Hematopoietic multipotent progenitor cell treated with erythropoietin and hydrocortisone succinate and interleukin-3 and kit ligand, for 8 days (in vitro differentiated cells): ENCODE results near the gene PLEKHA1.
A peak's percentile ranks its signal among the peaks of the same experiment; 100 is the strongest.

Source experiments
- DNase-seq: peaks from one replicate; pipeline ENCODE4 v3.0.0-alpha.2; 2015

Gene PLEKHA1

GRCh38 chr10:122424059-122424458 lies 49.6 kb downstream of the PLEKHA1 start:
- DNase-seq: no peak

- no peak for DNase-seq
Observed at GRCh38 chr10:122426829-122427228, 52.3 kb downstream of the PLEKHA1 start.

DNA sequence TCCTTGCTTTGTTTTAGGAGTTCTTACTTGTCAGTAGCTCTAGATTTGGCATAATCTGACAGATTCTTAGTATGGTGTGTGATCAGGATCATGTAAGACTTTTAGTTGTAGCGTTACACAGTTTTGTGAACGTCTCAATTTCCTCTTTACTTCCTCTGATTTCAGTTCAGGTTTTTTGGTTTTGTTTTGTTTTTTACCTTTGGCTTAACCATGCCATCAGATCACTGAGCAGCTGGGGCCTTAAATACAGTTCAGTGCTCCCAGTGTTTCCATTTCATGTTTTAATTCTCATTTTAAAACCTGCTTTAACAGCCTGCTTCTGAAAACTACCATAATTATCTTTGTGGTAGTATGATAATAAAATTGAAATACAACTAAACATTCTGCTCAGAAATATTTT lies 52.8 kb downstream of the PLEKHA1 start:
- no peak for DNase-seq

- DNase-seq: peak; percentile 57
Observed at GRCh38 chr10:122435212-122435827, 60.8 kb downstream of the PLEKHA1 start.

GRCh38 chr10:122441961-122442360 lies 67.5 kb downstream of the PLEKHA1 start:
- DNase-seq: no peak

- DNase-seq: no peak
Observed at GRCh38 chr10:122445469-122445868, 71.0 kb downstream of the PLEKHA1 start.

DNA sequence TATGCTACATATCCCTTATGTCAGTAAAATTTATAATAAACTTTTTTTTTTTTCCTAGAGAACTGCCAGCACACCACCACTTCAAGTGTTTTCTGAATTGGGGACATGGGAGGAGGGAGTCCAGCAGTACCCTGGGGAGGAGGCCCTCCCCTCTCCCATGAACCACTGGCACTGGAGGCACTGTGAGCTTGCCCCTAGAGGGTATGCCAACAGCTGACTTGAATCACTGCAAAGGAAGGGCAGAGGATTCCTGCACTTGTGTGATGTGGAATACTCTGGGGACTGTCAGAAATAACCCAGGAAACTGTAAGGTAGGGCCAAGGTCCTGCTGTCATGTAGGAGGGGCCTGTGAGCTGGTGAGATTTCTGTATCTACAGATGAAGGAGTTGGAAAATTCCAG lies 71.4 kb downstream of the PLEKHA1 start:
- DNase-seq: no peak

- no peak for DNase-seq
Observed at GRCh38 chr10:122446668-122447423, 72.3 kb downstream of the PLEKHA1 start.

DNA sequence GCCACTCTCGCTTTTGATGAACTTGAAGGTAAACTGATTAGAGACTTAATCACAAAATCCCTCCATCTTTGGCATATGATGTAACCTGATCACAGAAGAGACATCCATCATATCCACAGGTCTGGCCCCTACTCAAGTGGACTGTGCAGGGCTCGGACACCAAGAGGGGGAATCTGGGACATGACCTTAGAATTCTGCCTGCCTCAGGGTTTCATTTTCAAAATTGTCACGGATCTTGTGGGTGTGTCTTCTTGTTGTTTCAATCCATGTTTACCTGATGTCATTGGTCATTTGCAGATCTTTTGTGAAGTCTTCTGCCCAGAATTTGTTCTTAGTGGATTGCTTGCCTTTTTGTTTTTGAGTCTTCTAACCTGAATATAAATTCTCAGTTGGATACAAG lies 74.1 kb downstream of the PLEKHA1 start:
- no peak for DNase-seq

DNA sequence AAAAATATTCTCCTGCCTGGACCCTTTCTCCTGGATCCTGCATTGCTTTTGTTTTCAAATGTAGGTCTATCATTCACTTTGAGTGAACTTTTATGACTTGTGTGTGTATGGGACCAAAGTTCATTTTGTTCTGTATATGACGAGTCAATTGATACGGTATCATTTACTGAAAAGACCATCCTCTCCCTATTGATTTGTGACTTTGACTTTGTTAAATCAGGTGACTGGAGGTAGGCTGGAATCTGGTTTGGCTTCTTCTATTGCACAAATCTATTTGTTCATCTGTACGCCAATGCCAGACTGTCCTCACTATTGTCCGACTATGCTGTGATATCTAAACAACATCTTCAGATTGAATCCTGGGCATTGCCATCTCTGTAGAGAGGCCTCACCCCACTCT lies 74.6 kb downstream of the PLEKHA1 start:
- no peak for DNase-seq

DNA sequence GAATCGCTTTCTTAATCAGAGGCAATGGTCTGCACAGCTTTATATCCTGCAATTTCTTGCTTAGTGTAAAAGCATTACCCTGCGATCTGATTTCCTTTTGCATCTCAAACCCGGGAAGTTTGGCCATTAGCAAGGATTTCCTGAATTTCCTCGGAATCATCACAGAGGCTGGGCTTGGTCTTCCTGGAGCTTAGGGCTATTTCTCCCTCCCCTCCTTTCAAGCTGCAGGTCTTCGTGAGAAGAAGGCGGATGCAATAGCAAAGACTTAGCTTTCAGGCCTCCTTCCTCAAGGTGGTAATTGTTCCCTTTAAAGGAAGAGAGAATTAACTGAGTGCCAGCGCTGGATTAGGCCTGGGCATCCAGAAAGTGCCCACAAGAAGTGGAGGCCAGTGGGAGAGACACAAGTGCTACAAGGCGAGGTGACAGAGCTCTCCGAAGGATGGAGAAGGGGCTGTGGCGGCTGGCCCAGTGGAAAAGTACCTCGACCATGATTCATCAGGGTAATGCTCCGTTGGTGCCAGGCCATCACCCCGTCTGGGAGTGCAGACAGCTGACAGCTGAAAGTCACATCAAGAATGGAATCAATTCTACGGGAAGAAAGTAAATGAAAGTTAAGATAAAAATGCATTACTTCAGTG lies 76.0 kb downstream of the PLEKHA1 start:
- no peak for DNase-seq

GRCh38 chr10:122454071-122454470 lies 79.6 kb downstream of the PLEKHA1 start:
- DNase-seq: no peak

GRCh38 chr10:122454603-122455080 lies 80.1 kb downstream of the PLEKHA1 start, which contains the start of gene ARMS2:
TSS of gene ARMS2 (plus strand) at chr10:122454653. CDS start at chr10:122454728, 75 bp downstream.
- DNase-seq: no peak

DNA sequence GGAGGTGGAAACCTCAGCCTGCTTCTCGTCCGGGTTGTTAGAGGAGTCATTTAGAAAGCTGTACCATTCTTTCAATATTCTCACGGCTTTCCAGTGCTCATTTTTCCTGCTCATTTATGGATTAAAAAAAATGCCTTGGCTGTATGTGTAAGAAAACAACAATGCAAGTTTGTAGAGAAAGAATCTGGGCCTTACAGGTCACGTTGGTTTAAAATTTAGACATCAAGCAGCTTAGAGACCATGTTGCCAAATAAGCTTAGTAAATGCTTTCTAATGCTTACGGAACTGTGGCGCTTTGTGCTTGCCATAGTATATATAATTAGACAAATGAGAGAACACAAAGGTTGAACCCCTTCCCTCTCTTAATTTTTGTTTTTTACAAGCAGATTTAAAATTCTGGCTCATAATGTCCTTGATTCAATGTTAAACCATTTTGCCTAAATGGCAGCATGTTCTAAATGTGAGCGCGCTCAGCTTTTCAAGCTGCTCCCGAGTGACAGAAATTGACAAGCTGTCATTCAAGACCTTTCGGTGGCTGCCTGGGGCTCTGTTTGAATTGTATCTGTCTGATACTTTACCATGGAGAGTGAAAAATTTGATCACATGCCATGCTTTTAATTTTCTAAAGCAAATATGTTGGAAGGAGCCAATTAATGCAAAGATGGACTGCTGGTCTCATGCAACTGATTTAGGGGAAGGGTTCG lies 81.0 kb downstream of the PLEKHA1 start:
- DNase-seq: no peak

- DNase-seq: no peak
Observed at GRCh38 chr10:122457934-122458333, 83.4 kb downstream of the PLEKHA1 start.

DNA sequence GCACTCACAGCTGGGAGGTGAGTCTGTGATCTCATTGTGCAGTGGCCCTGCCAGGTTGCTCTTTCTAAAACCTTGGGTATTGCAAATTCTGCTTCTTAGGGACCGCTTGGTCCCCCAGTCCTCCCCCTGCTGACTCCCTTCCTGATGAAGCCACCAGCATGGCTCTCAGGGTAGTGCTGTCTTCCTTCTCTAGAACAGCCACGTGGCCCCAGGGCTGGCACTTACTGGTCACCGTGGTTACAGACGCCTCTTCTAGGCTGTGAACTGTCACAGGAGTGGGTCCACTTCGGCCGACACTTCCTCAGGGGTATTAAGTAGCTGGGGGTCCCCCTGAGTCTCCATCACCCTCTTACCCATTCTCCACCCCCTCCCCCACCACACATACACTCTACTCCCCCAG lies 84.2 kb downstream of the PLEKHA1 start:
- no peak for DNase-seq

GRCh38 chr10:122459561-122460273 lies 85.2 kb downstream of the PLEKHA1 start:
- DNase-seq: no peak

GRCh38 chr10:122460891-122461293 lies 86.4 kb downstream of the PLEKHA1 start:
- no peak for DNase-seq

DNA sequence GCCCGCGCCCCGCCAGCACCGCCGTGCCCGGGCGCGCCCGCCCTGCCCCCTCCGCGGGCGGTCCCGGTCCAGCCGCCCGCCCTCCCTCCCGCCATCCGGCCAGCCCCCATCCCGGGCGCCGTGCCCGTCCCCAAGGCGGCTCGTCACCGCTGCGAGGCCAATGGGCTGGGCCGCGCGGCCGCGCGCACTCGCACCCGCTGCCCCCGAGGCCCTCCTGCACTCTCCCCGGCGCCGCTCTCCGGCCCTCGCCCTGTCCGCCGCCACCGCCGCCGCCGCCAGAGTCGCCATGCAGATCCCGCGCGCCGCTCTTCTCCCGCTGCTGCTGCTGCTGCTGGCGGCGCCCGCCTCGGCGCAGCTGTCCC lies 86.8 kb downstream of the PLEKHA1 start, which contains the start of gene HTRA1:
Gene HTRA1 (plus strand): TSS at position 187 of the 362 bp plus-strand sequence. CDS start 100 bp downstream, at position 287.
- no peak for DNase-seq

DNA sequence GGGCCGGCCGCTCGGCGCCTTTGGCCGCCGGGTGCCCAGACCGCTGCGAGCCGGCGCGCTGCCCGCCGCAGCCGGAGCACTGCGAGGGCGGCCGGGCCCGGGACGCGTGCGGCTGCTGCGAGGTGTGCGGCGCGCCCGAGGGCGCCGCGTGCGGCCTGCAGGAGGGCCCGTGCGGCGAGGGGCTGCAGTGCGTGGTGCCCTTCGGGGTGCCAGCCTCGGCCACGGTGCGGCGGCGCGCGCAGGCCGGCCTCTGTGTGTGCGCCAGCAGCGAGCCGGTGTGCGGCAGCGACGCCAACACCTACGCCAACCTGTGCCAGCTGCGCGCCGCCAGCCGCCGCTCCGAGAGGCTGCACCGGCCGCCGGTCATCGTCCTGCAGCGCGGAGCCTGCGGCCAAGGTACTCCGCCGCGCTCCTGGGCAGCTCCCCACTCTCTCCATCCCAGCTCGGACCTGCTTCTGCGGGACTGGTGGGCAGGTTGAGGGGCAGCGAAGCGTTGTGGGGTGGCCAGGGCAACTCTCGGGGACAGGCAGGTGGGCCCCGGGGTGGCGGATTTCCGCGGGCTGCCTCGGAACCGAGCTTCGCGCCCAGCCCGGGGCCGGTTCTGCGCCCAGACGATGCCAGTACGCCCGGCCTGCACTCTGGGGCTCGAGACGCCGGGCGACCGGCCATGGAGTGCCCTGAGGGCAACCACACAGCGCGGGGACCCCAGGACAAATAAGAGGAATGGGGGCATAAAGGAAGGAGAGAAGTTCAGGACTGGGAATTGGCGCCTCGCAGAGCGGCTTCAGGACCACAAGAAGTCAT lies 87.4 kb downstream of the PLEKHA1 start:
- no peak for DNase-seq
